Natural killer cell (primary cell): ENCODE measurements around the gene NEDD4L. TPM values are rescaled to one million over a fixed set of nuclear protein-coding genes. Genes with fewer than 3 reads are reported as not detected.
"Not testable (repeated sequence)": the region's sequence is repeated elsewhere in the genome, so short reads cannot be mapped to it uniquely, and the experiment has no call there.

Source experiments
- ATAC-seq, 3 donors: fragments of 150-1000 bp in 2 of 3; fragments of 200-7000 bp in 1 of 3; cut with Tn5 transposase; 1 replicate in 1 of 3; 2 replicates in 2 of 3; pipeline ENCODE4 v1.10.0; 2021; ENCODE audit warnings: mild to moderate bottlenecking in 2 of 3, moderate library complexity in 2 of 3
- DNase-seq, 2 donors: peaks; one replicate each; pipeline versions ENCODE4 v3.0.0 to v3.0.0-alpha.2; 2013 to 2021; ENCODE audit warnings: mixed read lengths in 1 of 2
- H3K27ac ChIP-seq: one replicate; pipeline ENCODE4 v1.5.1; 2013; ENCODE audit warnings: mild to moderate bottlenecking, low read length
- H3K27me3 ChIP-seq: one replicate; pipeline ENCODE4 v1.6.1; 2013; ENCODE audit warnings: low read length; ENCODE audit not compliant: control insufficient read depth, insufficient read depth
- H3K36me3 ChIP-seq: one replicate; pipeline ENCODE4 v1.6.1; 2013; ENCODE audit warnings: low read length; ENCODE audit not compliant: control insufficient read depth, insufficient read depth
- H3K4me1 ChIP-seq: one replicate; pipeline ENCODE4 v1.6.1; 2013; ENCODE audit warnings: low read length; ENCODE audit not compliant: control insufficient read depth, insufficient read depth
- H3K4me3 ChIP-seq: one replicate; pipeline ENCODE4 v1.5.1; 2013; ENCODE audit warnings: low read length
- H3K9me3 ChIP-seq: one replicate; pipeline ENCODE4 v1.6.1; 2013; ENCODE audit warnings: low read length; ENCODE audit not compliant: control insufficient read depth, insufficient read depth
- H3K27ac Mint-ChIP-seq, 2 donors: one replicate each; pipeline ENCODE4 v1.8.0; 2022; ENCODE audit warnings: mild to moderate bottlenecking in 2 of 2, mixed read lengths in 2 of 2, moderate library complexity in 1 of 2
- H3K27me3 Mint-ChIP-seq, 2 donors: one replicate each; pipeline ENCODE4 v1.8.0; 2022; ENCODE audit warnings: low read depth in 2 of 2, mixed read lengths in 2 of 2
- H3K36me3 Mint-ChIP-seq: one replicate; pipeline ENCODE4 v1.8.0; 2022; ENCODE audit warnings: mixed read lengths
- H3K4me1 Mint-ChIP-seq, 2 donors: one replicate each; pipeline ENCODE4 v1.8.0; 2022; ENCODE audit warnings: mixed read lengths in 2 of 2
- H3K4me3 Mint-ChIP-seq: one replicate; pipeline ENCODE4 v1.8.0; 2022; ENCODE audit warnings: mild to moderate bottlenecking, moderate library complexity, mixed read lengths
- H3K9me3 Mint-ChIP-seq, 2 donors: one replicate each; pipeline ENCODE4 v1.8.0; 2022; ENCODE audit warnings: mixed read lengths in 2 of 2
- CTCF ChIP-seq: fragments of 200-600 bp; IDR thresholded peaks from one replicate; pipeline ENCODE4 v1.8.0; 2022; ENCODE audit warnings: antibody characterized with exemption
- WGBS: methylation state at CpG from one replicate; pipeline ENCODE4 v1.1.7; 2013; ENCODE audit warnings: missing lambda C conversion rate; ENCODE audit not compliant: insufficient coverage; 5-methylcytosine and 5-hydroxymethylcytosine counted together
- intact Hi-C: fragments of 100-400 bp; cut with micrococcal nuclease; formaldehyde crosslinking; loops from one replicate; pipeline ENCODE4 v1.14.2; 2022
- total RNA-seq, 4 donors: library from RNA; stranded (reverse); fragments of 120-200 nt in 1 of 4; gene quantifications; one replicate each; pipeline versions ENCODE4 v1.2.3 to v1.2.4, GENCODE V29; 2013 to 2022

The NEDD4L gene
- total RNA-seq, 3 donors from 2014 or later (not counting 1 experiment from before 2014, with no cell fraction given) = 3.4 to 15.3 (median 14.3) TPM

DNA sequence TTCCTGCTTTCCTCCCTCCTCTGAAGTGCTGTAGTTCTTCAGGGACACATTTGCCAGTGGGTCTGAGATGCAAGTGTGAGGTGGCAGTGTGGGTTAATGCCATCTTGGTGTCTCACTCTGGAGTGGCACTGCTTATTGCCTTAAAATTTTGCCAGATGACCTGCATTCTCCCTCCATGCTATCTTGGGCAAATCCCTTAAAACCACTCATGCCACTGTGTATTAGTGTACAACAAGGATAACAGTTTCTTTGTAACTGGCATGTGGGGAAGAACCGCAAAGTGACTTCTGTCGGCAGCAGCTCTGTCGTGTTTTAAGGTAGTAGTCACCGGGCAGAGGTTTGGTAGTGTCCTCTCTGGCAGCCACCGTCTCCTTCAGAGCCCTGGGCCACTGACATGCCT is 124.2 kb downstream of the NEDD4L start:
- WGBS = over 99% methylated on average over 5 of the region's 5 CpGs
- no peak overlapping the region for H3K27ac Mint-ChIP-seq

GRCh38 chr18:58168993-58169392 is 125.0 kb downstream of the NEDD4L start:
- Histone ChIP-seq H3K4me1 (no peaks in the 10 kb centered on the region), H3K27ac (no peak overlapping the region), H3K9me3 (no peaks in the 10 kb centered on the region), H3K4me3 (no peak overlapping the region), H3K36me3 (no peaks in the 10 kb centered on the region), H3K27me3 (no peaks in the 10 kb centered on the region)
- no peak for ATAC-seq
- no peak for TF ChIP-seq CTCF
- intact Hi-C loops = no loop called here
- Mint-ChIP-seq H3K9me3 (no peaks in the 10 kb centered on the region), H3K4me3 (no peak overlapping the region), H3K27me3 (no peaks in the 10 kb centered on the region), H3K27ac (no peak overlapping the region), H3K4me1 (no peaks in the 10 kb centered on the region), H3K36me3 (no peaks in the 10 kb centered on the region)
- no peak for DNase-seq
- WGBS = 88% methylated on average over 10 of the region's 10 CpGs

More for the DNA sequence above, 124.2 kb downstream of the NEDD4L start:
- H3K27me3 ChIP-seq = no peaks in the 10 kb centered on the region
- Mint-ChIP-seq H3K4me1 (no peaks in the 10 kb centered on the region), H3K9me3 (no peaks in the 10 kb centered on the region), H3K27me3 (no peaks in the 10 kb centered on the region), H3K4me3 (no peak overlapping the region), H3K36me3 (no peaks in the 10 kb centered on the region)
- DNase-seq = no peak
- no peaks in the 10 kb centered on the region for H3K4me1 ChIP-seq
- no peaks in the 10 kb centered on the region for H3K9me3 ChIP-seq
- H3K4me3 ChIP-seq = no peak overlapping the region
- no peaks in the 10 kb centered on the region for H3K36me3 ChIP-seq
- TF ChIP-seq CTCF = no peak
- no peak overlapping the region for H3K27ac ChIP-seq
- intact Hi-C loops = no loop called here
- ATAC-seq = no peak

DNA sequence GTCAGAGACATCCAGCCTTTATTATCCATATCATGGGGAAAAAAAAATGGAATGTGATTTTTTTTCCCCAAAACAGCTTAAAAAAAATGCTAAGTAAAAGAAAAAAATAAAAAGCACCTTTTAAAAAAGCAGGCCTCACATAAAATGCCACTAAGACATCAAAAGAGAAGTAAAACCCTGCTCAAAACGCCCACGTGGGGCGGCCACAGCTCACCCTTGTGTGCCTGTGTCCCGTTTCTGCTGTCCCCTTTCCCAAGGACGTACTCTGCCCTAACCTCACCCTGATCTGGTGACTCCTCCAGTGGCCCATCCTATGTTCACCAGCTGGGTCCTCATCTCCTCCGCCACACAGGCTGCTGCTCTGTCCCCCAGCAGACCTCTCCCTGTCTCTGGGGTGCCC is 125.4 kb downstream of the NEDD4L start:
- intact Hi-C loops = no loop called here
- 80% methylated on average over 6 of the region's 6 CpGs for WGBS

GRCh38 chr18:58170036-58170435 is 126.0 kb downstream of the NEDD4L start:
- H3K27me3 ChIP-seq, H3K4me3 ChIP-seq, H3K36me3 ChIP-seq, intact Hi-C loops, H3K27ac Mint-ChIP-seq, H3K4me3 Mint-ChIP-seq, H3K36me3 Mint-ChIP-seq, H3K9me3 Mint-ChIP-seq, H3K4me1 ChIP-seq, ATAC-seq, H3K4me1 Mint-ChIP-seq, H3K27ac ChIP-seq, H3K27me3 Mint-ChIP-seq, DNase-seq, H3K9me3 ChIP-seq: not testable (repeated sequence)
- 77% methylated on average over 1 of the region's 5 CpGs for WGBS

More for the DNA sequence above, 125.4 kb downstream of the NEDD4L start:
- Mint-ChIP-seq H3K4me3 (no peak overlapping the region), H3K27ac (no peak overlapping the region), H3K36me3 (no peaks in the 10 kb centered on the region), H3K4me1 (no peaks in the 10 kb centered on the region), H3K27me3 (no peaks in the 10 kb centered on the region), H3K9me3 (no peaks in the 10 kb centered on the region)
- no peak for TF ChIP-seq CTCF
- no peak overlapping the region for H3K4me3 ChIP-seq
- H3K9me3 ChIP-seq = no peaks in the 10 kb centered on the region
- no peak overlapping the region for H3K27ac ChIP-seq
- DNase-seq (no peak), ATAC-seq (no peak)
- H3K36me3 ChIP-seq = no peaks in the 10 kb centered on the region
- no peaks in the 10 kb centered on the region for H3K4me1 ChIP-seq
- no peaks in the 10 kb centered on the region for H3K27me3 ChIP-seq
